ENCODE results near the gene EXOSC7. TPM values are rescaled to one million over a fixed set of nuclear protein-coding genes. Genes with fewer than 3 reads are reported as not detected.

Gene EXOSC7
- total and polyA plus RNA-seq, 5 donors from 2014 or later = 32.8 to 51.7 (median 43.1) TPM

DNA sequence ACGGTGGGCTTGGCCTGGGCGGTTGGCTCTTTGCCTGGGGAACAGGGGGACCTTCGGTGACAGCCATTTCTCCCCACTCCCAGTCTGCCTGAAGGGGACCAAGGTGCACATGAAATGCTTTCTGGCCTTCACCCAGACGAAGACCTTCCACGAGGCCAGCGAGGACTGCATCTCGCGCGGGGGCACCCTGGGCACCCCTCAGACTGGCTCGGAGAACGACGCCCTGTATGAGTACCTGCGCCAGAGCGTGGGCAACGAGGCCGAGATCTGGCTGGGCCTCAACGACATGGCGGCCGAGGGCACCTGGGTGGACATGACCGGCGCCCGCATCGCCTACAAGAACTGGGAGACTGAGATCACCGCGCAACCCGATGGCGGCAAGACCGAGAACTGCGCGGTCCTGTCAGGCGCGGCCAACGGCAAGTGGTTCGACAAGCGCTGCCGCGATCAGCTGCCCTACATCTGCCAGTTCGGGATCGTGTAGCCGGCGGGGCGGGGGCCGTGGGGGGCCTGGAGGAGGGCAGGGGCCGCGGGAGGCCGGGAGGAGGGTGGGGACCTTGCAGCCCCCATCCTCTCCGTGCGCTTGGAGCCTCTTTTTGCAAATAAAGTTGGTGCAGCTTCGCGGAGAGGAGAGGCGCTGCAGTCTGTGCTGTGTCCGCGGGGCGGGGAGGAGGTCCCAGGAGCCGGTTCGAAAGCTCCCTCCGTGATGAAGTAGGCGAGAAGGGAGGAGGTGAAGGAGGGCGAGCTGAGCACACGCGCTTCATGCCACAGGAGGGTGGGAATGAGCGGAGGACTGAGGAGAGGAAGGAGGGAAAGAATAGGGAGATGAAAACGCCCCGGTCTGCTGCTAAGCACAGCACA is 59.6 kb downstream of the EXOSC7 start:
- H3K9me3 Mint-ChIP-seq = no peaks in the 10 kb centered on the region
- H3K36me3 Mint-ChIP-seq = no peaks in the 10 kb centered on the region
- peak in 1 of 3 donors; percentile 42 for DNase-seq
- Histone ChIP-seq H3K9me3 (ENCODE audit: control insufficient read depth in 2 of 2, low read length in 2 of 2) (no peaks in the 10 kb centered on the region), H3K27me3 (ENCODE audit: control insufficient read depth, insufficient read depth, low read length) (peaks cover 6% of the 10 kb centered on the region), H3K36me3 (ENCODE audit: control insufficient read depth, insufficient read depth, low read length) (no peaks in the 10 kb centered on the region), H3K4me1 (ENCODE audit: control insufficient read depth, insufficient read depth, low read length, poor library complexity, severe bottlenecking) (peaks cover 21% of the 10 kb centered on the region), H3K27ac (ENCODE audit: insufficient read depth, low read length, poor library complexity, severe bottlenecking) (no peak overlapping the region), H3K4me3 (ENCODE audit: low read depth, low read length) (no peak overlapping the region)
- peak overlapping the region in 2 of 3 donors; percentile 17 to 60 for H3K27ac Mint-ChIP-seq
- H3K27me3 Mint-ChIP-seq = peaks cover 21% of the 10 kb centered on the region
- ATAC-seq (ENCODE audit: low read depth in 2 of 2) = no peak
- H3K4me3 Mint-ChIP-seq = peak overlapping the region; percentile 44 to 91 (median 84)
- H3K4me1 Mint-ChIP-seq = peaks cover 4 to 38% (median 18%) of the 10 kb centered on the region in 4 donors

GRCh38 chr3:45037720-45038455 is 61.8 kb downstream of the EXOSC7 start:
- Mint-ChIP-seq H3K9me3 (no peaks in the 10 kb centered on the region), H3K27me3 (peaks cover 21% of the 10 kb centered on the region), H3K4me3 (peak overlapping the region in 3 of 4 donors; percentile 43 to 71 (median 50)), H3K36me3 (no peaks in the 10 kb centered on the region), H3K4me1 (peaks cover 6 to 55% (median 23%) of the 10 kb centered on the region in 4 donors), H3K27ac (peak overlapping the region in 2 of 3 donors; percentile 29 to 43)
- ATAC-seq (ENCODE audit: low read depth in 2 of 2) (peak; percentile 89 to 92), DNase-seq (peak; percentile 80 to 95 (median 92))
- H3K27ac ChIP-seq (ENCODE audit: insufficient read depth, low read length, poor library complexity, severe bottlenecking) = no peak overlapping the region
- no peaks in the 10 kb centered on the region for H3K9me3 ChIP-seq (ENCODE audit: control insufficient read depth in 2 of 2, low read length in 2 of 2)
- H3K4me1 ChIP-seq (ENCODE audit: control insufficient read depth, insufficient read depth, low read length, poor library complexity, severe bottlenecking) = peaks cover 21% of the 10 kb centered on the region
- no peak overlapping the region for H3K4me3 ChIP-seq (ENCODE audit: low read depth, low read length)
- no peaks in the 10 kb centered on the region for H3K36me3 ChIP-seq (ENCODE audit: control insufficient read depth, insufficient read depth, low read length)
- H3K27me3 ChIP-seq (ENCODE audit: control insufficient read depth, insufficient read depth, low read length) = peaks cover 6% of the 10 kb centered on the region

GRCh38 chr3:45041666-45042065 is 65.6 kb downstream of the EXOSC7 start:
- peaks cover 3% of the 10 kb centered on the region for H3K4me1 ChIP-seq (ENCODE audit: control insufficient read depth, insufficient read depth, low read length, poor library complexity, severe bottlenecking)
- H3K36me3 ChIP-seq (ENCODE audit: control insufficient read depth, insufficient read depth, low read length) = no peaks in the 10 kb centered on the region
- Mint-ChIP-seq H3K27ac (no peak overlapping the region), H3K4me3 (no peak overlapping the region), H3K9me3 (no peaks in the 10 kb centered on the region), H3K4me1 (peaks cover 6 to 30% (median 10%) of the 10 kb centered on the region in 4 donors), H3K27me3 (peaks cover 13% of the 10 kb centered on the region), H3K36me3 (no peaks in the 10 kb centered on the region)
- ATAC-seq (ENCODE audit: low read depth in 2 of 2) (no peak), DNase-seq (peak in 1 of 3 donors; percentile 38)
- no peak overlapping the region for H3K4me3 ChIP-seq (ENCODE audit: low read depth, low read length)
- H3K27ac ChIP-seq (ENCODE audit: insufficient read depth, low read length, poor library complexity, severe bottlenecking) = no peak overlapping the region
- H3K9me3 ChIP-seq (ENCODE audit: control insufficient read depth in 2 of 2, low read length in 2 of 2) = no peaks in the 10 kb centered on the region
- H3K27me3 ChIP-seq (ENCODE audit: control insufficient read depth, insufficient read depth, low read length) = peaks cover 3% of the 10 kb centered on the region

DNA sequence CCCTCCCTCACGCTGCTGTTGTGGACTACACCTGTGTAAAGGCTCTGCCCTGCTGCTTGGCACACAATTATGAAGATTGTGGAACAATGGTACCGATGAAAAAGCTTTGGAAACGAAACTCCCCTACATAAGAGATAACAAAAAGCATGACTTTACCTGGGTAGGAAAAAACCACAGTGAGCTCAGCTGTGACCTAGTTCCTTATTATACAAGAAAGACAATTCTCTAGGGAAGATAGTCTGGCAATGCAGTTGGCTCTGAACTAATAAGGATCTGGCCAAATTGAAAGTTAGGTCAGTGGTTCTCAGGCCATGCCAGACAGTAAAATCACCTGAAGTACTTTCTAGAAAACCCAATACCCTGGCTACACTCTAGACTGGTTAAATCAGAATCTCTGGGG is 66.1 kb downstream of the EXOSC7 start:
- ATAC-seq (ENCODE audit: low read depth in 2 of 2) (no peak), DNase-seq (no peak)
- no peaks in the 10 kb centered on the region for H3K36me3 Mint-ChIP-seq
- peaks cover 6 to 26% (median 10%) of the 10 kb centered on the region in 4 donors for H3K4me1 Mint-ChIP-seq
- H3K27ac Mint-ChIP-seq = no peak overlapping the region
- H3K4me3 ChIP-seq (ENCODE audit: low read depth, low read length) = no peak overlapping the region
- peaks cover under 1% of the 10 kb centered on the region for H3K27me3 ChIP-seq (ENCODE audit: control insufficient read depth, insufficient read depth, low read length)
- H3K36me3 ChIP-seq (ENCODE audit: control insufficient read depth, insufficient read depth, low read length) = no peaks in the 10 kb centered on the region
- H3K4me3 Mint-ChIP-seq = no peak overlapping the region
- no peaks in the 10 kb centered on the region for H3K9me3 ChIP-seq (ENCODE audit: control insufficient read depth in 2 of 2, low read length in 2 of 2)
- peaks cover 8% of the 10 kb centered on the region for H3K27me3 Mint-ChIP-seq
- H3K9me3 Mint-ChIP-seq = no peaks in the 10 kb centered on the region
- no peak overlapping the region for H3K27ac ChIP-seq (ENCODE audit: insufficient read depth, low read length, poor library complexity, severe bottlenecking)
- peaks cover 3% of the 10 kb centered on the region for H3K4me1 ChIP-seq (ENCODE audit: control insufficient read depth, insufficient read depth, low read length, poor library complexity, severe bottlenecking)

GRCh38 chr3:45043728-45044299 is 67.8 kb downstream of the EXOSC7 start:
- Histone ChIP-seq H3K9me3 (ENCODE audit: control insufficient read depth in 2 of 2, low read length in 2 of 2) (no peaks in the 10 kb centered on the region), H3K36me3 (ENCODE audit: control insufficient read depth, insufficient read depth, low read length) (no peaks in the 10 kb centered on the region), H3K4me3 (ENCODE audit: low read depth, low read length) (no peak overlapping the region), H3K27ac (ENCODE audit: insufficient read depth, low read length, poor library complexity, severe bottlenecking) (no peak overlapping the region), H3K4me1 (ENCODE audit: control insufficient read depth, insufficient read depth, low read length, poor library complexity, severe bottlenecking) (no peaks in the 10 kb centered on the region), H3K27me3 (ENCODE audit: control insufficient read depth, insufficient read depth, low read length) (peaks cover 2% of the 10 kb centered on the region)
- Mint-ChIP-seq H3K4me1 (peaks cover 0 to 20% (median 9%) of the 10 kb centered on the region in 4 donors), H3K27me3 (peaks cover 2% of the 10 kb centered on the region), H3K4me3 (no peak overlapping the region), H3K27ac (no peak overlapping the region), H3K36me3 (no peaks in the 10 kb centered on the region), H3K9me3 (peaks cover 0 to 2% (median 0%) of the 10 kb centered on the region in 7 donors)
- ATAC-seq (ENCODE audit: low read depth in 2 of 2) = no peak
- DNase-seq = no peak

- H3K4me1 Mint-ChIP-seq = peaks cover 0 to 2% (median 0%) of the 10 kb centered on the region in 4 donors
- no peaks in the 10 kb centered on the region for H3K4me1 ChIP-seq (ENCODE audit: control insufficient read depth, insufficient read depth, low read length, poor library complexity, severe bottlenecking)
- H3K4me3 Mint-ChIP-seq = no peak overlapping the region
- peaks cover 4% of the 10 kb centered on the region for H3K27me3 Mint-ChIP-seq
- H3K27me3 ChIP-seq (ENCODE audit: control insufficient read depth, insufficient read depth, low read length) = peaks cover 2% of the 10 kb centered on the region
- no peaks in the 10 kb centered on the region for H3K9me3 ChIP-seq (ENCODE audit: control insufficient read depth in 2 of 2, low read length in 2 of 2)
- H3K27ac Mint-ChIP-seq = peak overlapping the region in 1 of 3 donors; percentile 75
- DNase-seq = no peak
- peaks cover 0 to 2% (median 0%) of the 10 kb centered on the region in 7 donors for H3K9me3 Mint-ChIP-seq
- no peak overlapping the region for H3K4me3 ChIP-seq (ENCODE audit: low read depth, low read length)
- no peak overlapping the region for H3K27ac ChIP-seq (ENCODE audit: insufficient read depth, low read length, poor library complexity, severe bottlenecking)
- H3K36me3 Mint-ChIP-seq = no peaks in the 10 kb centered on the region
- ATAC-seq (ENCODE audit: low read depth in 2 of 2) = no peak
- no peaks in the 10 kb centered on the region for H3K36me3 ChIP-seq (ENCODE audit: control insufficient read depth, insufficient read depth, low read length)
Observed at GRCh38 chr3:45048244-45048643, 72.2 kb downstream of the EXOSC7 start.

- H3K27me3 Mint-ChIP-seq = peaks cover 4% of the 10 kb centered on the region
- no peak overlapping the region for H3K4me3 ChIP-seq (ENCODE audit: low read depth, low read length)
- no peak overlapping the region for H3K27ac Mint-ChIP-seq
- peaks cover 0 to 9% (median 2%) of the 10 kb centered on the region in 4 donors for H3K4me1 Mint-ChIP-seq
- H3K36me3 Mint-ChIP-seq = no peaks in the 10 kb centered on the region
- no peak overlapping the region for H3K27ac ChIP-seq (ENCODE audit: insufficient read depth, low read length, poor library complexity, severe bottlenecking)
- no peaks in the 10 kb centered on the region for H3K4me1 ChIP-seq (ENCODE audit: control insufficient read depth, insufficient read depth, low read length, poor library complexity, severe bottlenecking)
- no peaks in the 10 kb centered on the region for H3K36me3 ChIP-seq (ENCODE audit: control insufficient read depth, insufficient read depth, low read length)
- ATAC-seq (ENCODE audit: low read depth in 2 of 2) (no peak), DNase-seq (no peak)
- peaks cover 2% of the 10 kb centered on the region for H3K27me3 ChIP-seq (ENCODE audit: control insufficient read depth, insufficient read depth, low read length)
- no peak overlapping the region for H3K4me3 Mint-ChIP-seq
- H3K9me3 Mint-ChIP-seq = peaks cover 0 to 2% (median 0%) of the 10 kb centered on the region in 7 donors
- H3K9me3 ChIP-seq (ENCODE audit: control insufficient read depth in 2 of 2, low read length in 2 of 2) = no peaks in the 10 kb centered on the region
Observed at GRCh38 chr3:45049807-45050206, 73.8 kb downstream of the EXOSC7 start.

Data from CD4-positive, CD25-positive, alpha-beta regulatory T cell (primary cell).